PC-3 (cell line): ENCODE results near the gene GPS1.

Experiments used
- CTCF ChIP-seq: fragments of 300-600 bp; sonication (generic); conservative IDR thresholded peaks from 2 replicates; pipeline ENCODE4 v1.5.1; 2017; ENCODE audit warnings: antibody characterized with exemption, low read depth, mild to moderate bottlenecking, low read length
- EZH2 ChIP-seq: fragments of 300-600 bp; sonication (generic); IDR thresholded peaks from one replicate; pipeline ENCODE4 v1.6.1; 2017; ENCODE audit warnings: antibody characterized with exemption, mild to moderate bottlenecking, low read length; ENCODE audit not compliant: unreplicated experiment

GRCh38 chr17:82015311-82015971, 36.3 kb upstream of the GPS1 start:
- TF ChIP-seq EZH2: no peak
- TF ChIP-seq CTCF: no peak
